Left kidney (tissue), 8 donors: ENCODE measurements around the gene ULBP3. TPM values are rescaled to one million over a fixed set of nuclear protein-coding genes. Genes with fewer than 3 reads are reported as not detected.
A peak's percentile ranks its signal among the peaks of the same experiment; 100 is the strongest.

Experiments
- DNase-seq: peaks from one replicate; pipeline ENCODE4 v3.0.0-alpha.2; 2013
- long read RNA-seq, 8 donors: transcript quantifications; one replicate each; lab custom pipeline, GENCODE V29; 2026
- polyA plus RNA-seq: library from polyadenylated mRNA; unstranded; fragments of 120-200 nt; gene quantifications from one replicate; pipeline ENCODE4 v1.2.1, GENCODE V29; 2013; ENCODE audit not compliant: insufficient read length

The ULBP3 gene
- polyA plus RNA-seq = 8.5 TPM
- long read RNA-seq, donor 1, transcript ULBP3-201 (5 exons, 988 nt) = major isoform, 6 of 6 reads
- long read RNA-seq, donor 1, partial matches to known transcripts = 0 of 6 reads
- long read RNA-seq, donor 1, other reads (novel, unspliced or antisense) = 0 of 6 reads
- long read RNA-seq, donor 2, partial matches to known transcripts = 0 of 1 reads
- long read RNA-seq, donor 2, other reads (novel, unspliced or antisense) = 0 of 1 reads
- long read RNA-seq, donor 3, transcript ULBP3-201 (5 exons, 988 nt) = major isoform, 5 of 5 reads
- long read RNA-seq, donor 3, partial matches to known transcripts = 0 of 5 reads
- long read RNA-seq, donor 3, other reads (novel, unspliced or antisense) = 0 of 5 reads
- long read RNA-seq, donor 4, partial matches to known transcripts = 0 of 1 reads
- long read RNA-seq, donor 4, other reads (novel, unspliced or antisense) = 0 of 1 reads
- long read RNA-seq, donor 5, transcript ULBP3-201 (5 exons, 988 nt) = major isoform, 6 of 6 reads
- long read RNA-seq, donor 5, partial matches to known transcripts = 0 of 6 reads
- long read RNA-seq, donor 5, other reads (novel, unspliced or antisense) = 0 of 6 reads
- long read RNA-seq, donor 6, partial matches to known transcripts = 0 of 1 reads
- long read RNA-seq, donor 6, other reads (novel, unspliced or antisense) = 0 of 1 reads
- long read RNA-seq, donor 7, transcript ULBP3-201 (5 exons, 988 nt) = major isoform, 7 of 7 reads
- long read RNA-seq, donor 7, partial matches to known transcripts = 0 of 7 reads
- long read RNA-seq, donor 7, other reads (novel, unspliced or antisense) = 0 of 7 reads
- long read RNA-seq, donor 8, partial matches to known transcripts = 0 of 1 reads
- long read RNA-seq, donor 8, other reads (novel, unspliced or antisense) = 0 of 1 reads

- peak; percentile 87 for DNase-seq
Measured at GRCh38 chr6:150068720-150069648, at the start of gene ULBP3. ULBP3 (minus strand) TSS chr6:150069121; CDS start chr6:150069066, 55 bp downstream.

- DNase-seq = no peak
Measured at GRCh38 chr6:150118627-150119026, 49.7 kb upstream of the ULBP3 start.

- DNase-seq = peak; percentile 39
Measured at GRCh38 chr6:150118203-150118602, 49.3 kb upstream of the ULBP3 start.

GRCh38 chr6:150116200-150116800, 47.4 kb upstream of the ULBP3 start:
- no peak for DNase-seq

- DNase-seq = no peak
Measured at GRCh38 chr6:150115769-150116168, 46.8 kb upstream of the ULBP3 start.

GRCh38 chr6:150112233-150112632, 43.3 kb upstream of the ULBP3 start:
- no peak for DNase-seq

GRCh38 chr6:150102750-150103270, 33.9 kb upstream of the ULBP3 start:
- no peak for DNase-seq

- no peak for DNase-seq
Measured at GRCh38 chr6:150100745-150101144, 31.8 kb upstream of the ULBP3 start.

- DNase-seq = no peak
Measured at GRCh38 chr6:150099953-150100352, 31.0 kb upstream of the ULBP3 start.

- no peak for DNase-seq
Measured at GRCh38 chr6:150099546-150099945, 30.6 kb upstream of the ULBP3 start.

- DNase-seq = no peak
Measured at GRCh38 chr6:150098155-150098554, 29.2 kb upstream of the ULBP3 start.

GRCh38 chr6:150093397-150093796, 24.5 kb upstream of the ULBP3 start:
- no peak for DNase-seq

GRCh38 chr6:150091476-150091875, 22.6 kb upstream of the ULBP3 start:
- no peak for DNase-seq

- DNase-seq = no peak
Measured at GRCh38 chr6:150090328-150090727, 21.4 kb upstream of the ULBP3 start.

- no peak for DNase-seq
Measured at GRCh38 chr6:150088481-150089154, 19.7 kb upstream of the ULBP3 start.

GRCh38 chr6:150087336-150087735, 18.4 kb upstream of the ULBP3 start:
- DNase-seq = no peak

GRCh38 chr6:150086026-150086425, 17.1 kb upstream of the ULBP3 start:
- DNase-seq = no peak

- no peak for DNase-seq
Measured at GRCh38 chr6:150084426-150084825, 15.5 kb upstream of the ULBP3 start.

GRCh38 chr6:150083839-150084238, 14.9 kb upstream of the ULBP3 start:
- no peak for DNase-seq

GRCh38 chr6:150081702-150082101, 12.8 kb upstream of the ULBP3 start:
- no peak for DNase-seq

GRCh38 chr6:150079604-150080003, 10.7 kb upstream of the ULBP3 start:
- no peak for DNase-seq
